Central memory CD8-positive, alpha-beta T cell (primary cell): ENCODE data around the gene CLSTN2.

ENCODE experiments used
- ATAC-seq: fragments of 150-1000 bp; cut with Tn5 transposase; replicated peaks from 2 replicates; pipeline ENCODE4 v1.10.0; 2022; ENCODE audit warnings: mild to moderate bottlenecking, moderate FRiP score, moderate number of reproducible peaks; ENCODE audit not compliant: poor library complexity, severe bottlenecking; ENCODE audit errors: extremely low read depth
- DNase-seq, 2 donors: peaks; one replicate each; pipeline ENCODE4 v3.0.0; 2021; ENCODE audit warnings: low spot score in 2 of 2
- H3K27ac Mint-ChIP-seq: one replicate; pipeline ENCODE4 v1.8.0; 2022; ENCODE audit warnings: low read depth, mild to moderate bottlenecking, moderate library complexity, mixed read lengths
- H3K27me3 Mint-ChIP-seq: one replicate; pipeline ENCODE4 v1.8.0; 2022; ENCODE audit warnings: mixed read lengths
- H3K36me3 Mint-ChIP-seq: one replicate; pipeline ENCODE4 v1.8.0; 2022; ENCODE audit warnings: mild to moderate bottlenecking, moderate library complexity, mixed read lengths; ENCODE audit not compliant: insufficient read depth
- H3K4me1 Mint-ChIP-seq: one replicate; pipeline ENCODE4 v1.8.0; 2022; ENCODE audit warnings: mixed read lengths
- H3K4me3 Mint-ChIP-seq: one replicate; pipeline ENCODE4 v1.8.0; 2022; ENCODE audit warnings: mild to moderate bottlenecking, moderate library complexity, mixed read lengths
- H3K9me3 Mint-ChIP-seq: one replicate; pipeline ENCODE4 v1.8.0; 2022; ENCODE audit warnings: mixed read lengths

The CLSTN2 gene

DNA sequence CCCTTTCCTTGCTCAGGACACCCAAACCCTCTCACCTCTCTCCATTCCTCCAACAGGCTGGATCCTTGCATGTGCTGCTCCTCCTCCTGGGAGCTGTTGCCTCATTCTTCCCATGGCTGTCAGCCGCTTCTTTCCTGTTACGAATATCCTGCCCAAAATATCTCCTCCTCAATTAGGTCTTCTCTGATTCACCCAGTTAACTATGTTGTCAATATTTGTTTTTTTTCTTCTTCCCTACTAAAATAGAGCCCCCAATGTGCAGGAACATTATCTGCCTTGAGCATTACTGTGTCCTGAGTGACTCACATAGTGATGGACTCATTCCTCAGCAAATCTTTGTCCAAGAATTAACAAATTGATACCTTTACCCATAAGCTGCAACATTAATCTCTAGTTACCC, 357.2 kb downstream of the CLSTN2 start:
- DNase-seq, result no peak
- no peak overlapping the region for H3K4me3 Mint-ChIP-seq
- peaks cover 9% of the 10 kb centered on the region for H3K9me3 Mint-ChIP-seq
- no peak overlapping the region for H3K27ac Mint-ChIP-seq
- no peak for ATAC-seq
- H3K27me3 Mint-ChIP-seq, result peaks cover 25% of the 10 kb centered on the region
- H3K36me3 Mint-ChIP-seq, result no peaks in the 10 kb centered on the region
- H3K4me1 Mint-ChIP-seq, result no peaks in the 10 kb centered on the region

- Mint-ChIP-seq H3K4me1 (no peaks in the 10 kb centered on the region), H3K27ac (no peak overlapping the region), H3K36me3 (no peaks in the 10 kb centered on the region), H3K4me3 (no peak overlapping the region), H3K9me3 (peaks cover 9% of the 10 kb centered on the region), H3K27me3 (peaks cover 25% of the 10 kb centered on the region)
- no peak for DNase-seq
- ATAC-seq, result no peak
Observed at GRCh38 chr3:140292684-140293083, 357.7 kb downstream of the CLSTN2 start.

- Mint-ChIP-seq H3K9me3 (peaks cover 9% of the 10 kb centered on the region), H3K27me3 (peaks cover 17% of the 10 kb centered on the region), H3K4me1 (no peaks in the 10 kb centered on the region), H3K36me3 (no peaks in the 10 kb centered on the region), H3K4me3 (no peak overlapping the region), H3K27ac (no peak overlapping the region)
- ATAC-seq (no peak), DNase-seq (no peak)
Observed at GRCh38 chr3:140294058-140294457, 359.1 kb downstream of the CLSTN2 start.

DNA sequence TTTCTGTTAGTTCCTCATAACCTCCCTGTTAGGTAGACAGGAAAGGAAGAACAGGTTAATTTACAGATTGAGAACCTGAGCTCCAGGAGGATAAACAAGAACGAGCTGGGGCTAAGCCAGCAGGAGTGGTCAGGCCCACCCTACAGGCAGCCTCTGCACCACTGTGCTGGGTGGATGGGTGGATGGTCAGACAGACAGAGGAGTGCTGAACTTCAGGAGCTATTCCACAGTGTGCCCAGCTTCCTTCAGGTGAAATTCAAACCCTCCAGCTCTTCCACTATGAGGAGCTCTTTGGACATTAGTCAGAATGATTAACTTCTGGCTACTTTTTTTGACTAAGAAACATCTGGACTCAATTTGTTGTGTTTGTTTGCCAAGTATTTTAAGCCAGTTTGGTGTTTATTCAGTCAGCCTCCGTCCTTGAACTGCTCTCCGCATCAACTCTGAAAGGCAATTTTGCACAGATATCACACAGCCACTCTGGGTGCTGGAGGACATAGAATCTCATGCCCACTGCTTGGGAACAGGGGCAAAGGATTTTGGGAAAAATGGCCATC, 361.9 kb downstream of the CLSTN2 start:
- H3K4me1 Mint-ChIP-seq, result no peaks in the 10 kb centered on the region
- peaks cover 5% of the 10 kb centered on the region for H3K9me3 Mint-ChIP-seq
- ATAC-seq (no peak), DNase-seq (no peak)
- H3K36me3 Mint-ChIP-seq, result no peaks in the 10 kb centered on the region
- H3K27ac Mint-ChIP-seq, result no peak overlapping the region
- H3K4me3 Mint-ChIP-seq, result no peak overlapping the region
- peaks cover 8% of the 10 kb centered on the region for H3K27me3 Mint-ChIP-seq

- Mint-ChIP-seq H3K36me3 (no peaks in the 10 kb centered on the region), H3K27me3 (no peaks in the 10 kb centered on the region), H3K4me3 (no peak overlapping the region), H3K9me3 (no peaks in the 10 kb centered on the region), H3K4me1 (no peaks in the 10 kb centered on the region), H3K27ac (no peak overlapping the region)
- ATAC-seq, result no peak
- no peak for DNase-seq
Observed at GRCh38 chr3:140298043-140298442, 363.1 kb downstream of the CLSTN2 start.

DNA sequence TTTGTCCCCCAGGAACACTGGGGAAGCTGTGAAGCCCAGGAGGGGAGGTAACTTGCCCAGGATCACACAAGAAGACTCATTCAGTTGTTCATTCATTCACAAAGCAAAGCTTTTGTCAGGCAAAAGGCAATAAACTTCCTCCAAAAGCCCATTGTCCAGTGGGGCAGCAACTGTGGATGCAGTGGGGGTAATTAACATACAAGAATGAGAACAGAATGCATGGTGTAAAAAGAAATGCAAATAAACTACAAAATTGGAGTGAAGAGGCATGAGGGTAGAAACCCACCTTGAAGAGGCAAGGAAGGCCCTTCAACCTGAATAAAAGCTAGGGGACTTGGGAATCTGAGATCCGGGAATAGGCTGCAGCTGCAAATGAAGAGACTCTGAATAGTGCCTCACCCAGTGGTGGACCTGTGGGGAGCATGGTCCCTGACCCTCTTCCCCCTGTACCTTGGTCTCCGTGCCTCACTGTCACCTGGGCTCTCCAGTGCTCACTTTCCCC, 363.6 kb downstream of the CLSTN2 start:
- Mint-ChIP-seq H3K27ac (no peak overlapping the region), H3K27me3 (no peaks in the 10 kb centered on the region), H3K4me1 (no peaks in the 10 kb centered on the region), H3K4me3 (no peak overlapping the region), H3K36me3 (no peaks in the 10 kb centered on the region), H3K9me3 (no peaks in the 10 kb centered on the region)
- ATAC-seq (no peak), DNase-seq (no peak)

DNA sequence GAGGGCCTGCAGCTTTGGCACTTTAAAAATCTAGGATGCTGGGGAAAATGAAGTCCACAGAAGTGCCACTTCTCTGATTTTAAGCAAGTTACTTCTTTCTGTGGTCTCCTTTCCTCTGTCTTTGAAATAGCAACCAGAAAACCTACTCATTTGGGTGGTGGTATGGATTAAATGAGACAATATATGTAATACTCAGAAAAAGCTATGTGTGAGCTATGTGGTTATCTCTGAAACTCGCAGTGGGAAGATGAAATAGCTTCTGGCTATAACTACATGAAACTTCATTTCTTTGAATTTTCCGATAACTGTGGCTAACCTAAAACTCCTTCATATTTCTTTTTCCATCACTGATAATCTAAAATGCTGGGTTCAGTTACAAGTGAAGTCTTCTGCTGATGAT, 368.9 kb downstream of the CLSTN2 start:
- Mint-ChIP-seq H3K9me3 (no peaks in the 10 kb centered on the region), H3K36me3 (no peaks in the 10 kb centered on the region), H3K27ac (no peak overlapping the region), H3K4me1 (no peaks in the 10 kb centered on the region), H3K27me3 (peaks cover 16% of the 10 kb centered on the region), H3K4me3 (no peak overlapping the region)
- DNase-seq (no peak), ATAC-seq (no peak)

- Mint-ChIP-seq H3K4me3 (no peak overlapping the region), H3K27me3 (peaks cover 16% of the 10 kb centered on the region), H3K9me3 (no peaks in the 10 kb centered on the region), H3K36me3 (no peaks in the 10 kb centered on the region), H3K4me1 (no peaks in the 10 kb centered on the region), H3K27ac (no peak overlapping the region)
- ATAC-seq (no peak), DNase-seq (no peak)
Observed at GRCh38 chr3:140308535-140308934, 373.6 kb downstream of the CLSTN2 start.

- Mint-ChIP-seq H3K4me1 (no peaks in the 10 kb centered on the region), H3K4me3 (no peak overlapping the region), H3K36me3 (no peaks in the 10 kb centered on the region), H3K9me3 (no peaks in the 10 kb centered on the region), H3K27me3 (peaks cover 13% of the 10 kb centered on the region), H3K27ac (no peak overlapping the region)
- no peak for ATAC-seq
- no peak for DNase-seq
Observed at GRCh38 chr3:140311428-140311827, 376.4 kb downstream of the CLSTN2 start.

- DNase-seq, result no peak
- Mint-ChIP-seq H3K4me1 (no peaks in the 10 kb centered on the region), H3K27me3 (peaks cover 24% of the 10 kb centered on the region), H3K27ac (no peak overlapping the region), H3K4me3 (no peak overlapping the region), H3K9me3 (no peaks in the 10 kb centered on the region), H3K36me3 (no peaks in the 10 kb centered on the region)
- ATAC-seq, result no peak
Observed at GRCh38 chr3:140315955-140316354, 381.0 kb downstream of the CLSTN2 start.

GRCh38 chr3:140316466-140316865, 381.5 kb downstream of the CLSTN2 start:
- Mint-ChIP-seq H3K27me3 (peaks cover 30% of the 10 kb centered on the region), H3K9me3 (no peaks in the 10 kb centered on the region), H3K27ac (no peak overlapping the region), H3K4me1 (no peaks in the 10 kb centered on the region), H3K36me3 (no peaks in the 10 kb centered on the region), H3K4me3 (no peak overlapping the region)
- DNase-seq (no peak), ATAC-seq (no peak)

DNA sequence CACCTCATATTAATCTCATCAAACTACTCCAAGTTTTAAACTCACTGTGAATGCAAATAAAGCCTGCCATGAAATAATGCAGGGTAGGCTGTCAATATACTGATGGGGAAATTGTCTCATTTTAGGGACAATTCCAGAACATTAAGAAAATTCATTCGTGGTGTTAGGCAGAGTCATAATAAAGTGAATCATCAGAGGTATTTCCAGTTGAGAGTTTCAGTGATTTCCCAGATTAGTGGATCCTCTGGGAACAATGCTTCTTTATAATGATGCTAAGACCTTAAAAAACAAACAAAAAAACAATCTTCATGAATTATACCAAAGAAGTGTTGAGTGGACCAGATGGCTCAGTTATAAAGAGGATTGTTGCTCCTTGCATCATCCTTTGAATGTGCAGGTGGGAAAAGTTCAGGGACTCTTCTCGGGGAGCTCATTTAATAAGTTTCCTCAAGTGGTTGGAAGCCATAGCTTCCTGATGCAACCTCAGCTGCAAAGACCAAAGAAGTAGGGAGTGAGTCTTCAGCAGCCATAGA, 381.9 kb downstream of the CLSTN2 start:
- no peak overlapping the region for H3K27ac Mint-ChIP-seq
- H3K36me3 Mint-ChIP-seq, result no peaks in the 10 kb centered on the region
- H3K4me3 Mint-ChIP-seq, result no peak overlapping the region
- no peaks in the 10 kb centered on the region for H3K4me1 Mint-ChIP-seq
- ATAC-seq, result no peak
- H3K27me3 Mint-ChIP-seq, result peaks cover 30% of the 10 kb centered on the region
- no peak for DNase-seq
- no peaks in the 10 kb centered on the region for H3K9me3 Mint-ChIP-seq

- H3K4me1 Mint-ChIP-seq, result no peaks in the 10 kb centered on the region
- H3K9me3 Mint-ChIP-seq, result no peaks in the 10 kb centered on the region
- no peak overlapping the region for H3K4me3 Mint-ChIP-seq
- no peaks in the 10 kb centered on the region for H3K36me3 Mint-ChIP-seq
- DNase-seq (no peak), ATAC-seq (no peak)
- no peak overlapping the region for H3K27ac Mint-ChIP-seq
- H3K27me3 Mint-ChIP-seq, result peaks cover 30% of the 10 kb centered on the region
Observed at GRCh38 chr3:140319739-140320138, 384.8 kb downstream of the CLSTN2 start.
